ENCODE results near the gene PAX5. TPM values are rescaled to one million over a fixed set of nuclear protein-coding genes. Genes with fewer than 3 reads are reported as not detected.

Gene PAX5
- total and polyA plus RNA-seq, 2 of the 13 experiments (the other 11 are each of a cell fraction or from before 2014, with no cell fraction given): not detected

GRCh38 chr9:36969216-36969771, 64.8 kb downstream of the PAX5 start (continued):
- TF ChIP-seq SNAPC4 (CRISPR knock-in tag; IDR thresholded peaks at IDR 0.05): no peak
- TF ChIP-seq ZXDC (CRISPR knock-in tag; IDR thresholded peaks at IDR 0.05): no peak
- no peak for TF ChIP-seq ZNF501 (CRISPR knock-in tag; IDR thresholded peaks at IDR 0.05)
- no peak for TF ChIP-seq MEIS1 (CRISPR knock-in tag; IDR thresholded peaks at IDR 0.05; ENCODE audit: borderline replicate concordance)
- no peak for TF ChIP-seq ZC3H4 (CRISPR knock-in tag; IDR thresholded peaks at IDR 0.05; ENCODE audit: borderline replicate concordance)
- no peak for TF ChIP-seq ELF4 (CRISPR knock-in tag; IDR thresholded peaks at IDR 0.05; ENCODE audit: borderline replicate concordance)
- TF ChIP-seq YEATS2 (CRISPR knock-in tag; IDR thresholded peaks at IDR 0.05; ENCODE audit: borderline replicate concordance): no peak
- no peak for TF ChIP-seq ZNF276 (CRISPR knock-in tag; IDR thresholded peaks at IDR 0.05; ENCODE audit: low read depth)
- no peak for TF ChIP-seq ZNF230 (CRISPR knock-in tag; IDR thresholded peaks at IDR 0.05)
- TF ChIP-seq ZMYM2 (CRISPR knock-in tag; IDR thresholded peaks at IDR 0.05): no peak; the same call in 1 of the 2 replicates
- no peak for TF ChIP-seq RBAK (CRISPR knock-in tag; IDR thresholded peaks at IDR 0.05)
- TF ChIP-seq UBTF (CRISPR knock-in tag; IDR thresholded peaks at IDR 0.05): 0 out of 2 replicates have a peak, but pooled peaks have one; percentile 19
- no peak for TF ChIP-seq ZBTB21 (CRISPR knock-in tag; IDR thresholded peaks at IDR 0.05)
- TF ChIP-seq ZNF7 (CRISPR knock-in tag; IDR thresholded peaks at IDR 0.05): no peak
- TF ChIP-seq SMAD9 (CRISPR knock-in tag; IDR thresholded peaks at IDR 0.05): no peak
- TF ChIP-seq RARA (CRISPR knock-in tag; IDR thresholded peaks at IDR 0.05): peak; percentile 87
- no peak for TF ChIP-seq SSRP1 (CRISPR knock-in tag; IDR thresholded peaks at IDR 0.05)
- no peak for TF ChIP-seq ZNF414 (CRISPR knock-in tag; IDR thresholded peaks at IDR 0.05)

Data from HepG2 (cell line).